ENCODE results near the gene TSC22D2.

DNA sequence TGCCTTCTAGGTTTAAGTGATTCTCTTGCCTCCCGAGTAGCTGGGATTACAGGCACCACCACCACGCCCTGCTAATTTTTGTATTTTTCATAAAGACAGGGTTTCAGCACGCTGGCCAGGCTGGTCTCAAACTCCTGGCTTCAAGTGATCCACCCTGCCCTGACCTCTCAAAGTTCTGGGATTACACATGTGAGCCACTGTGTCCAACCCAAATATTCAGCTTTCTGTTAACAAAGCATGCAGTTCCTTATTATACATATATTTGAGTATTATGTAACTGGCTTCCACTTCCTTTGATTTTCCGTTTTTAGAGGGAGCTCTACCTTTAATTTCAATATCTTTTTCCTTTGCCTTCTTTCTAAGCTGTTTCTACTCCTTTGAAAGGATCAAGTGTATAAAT is 26.1 kb downstream of the TSC22D2 start:
- TF ChIP-seq REST (IDR thresholded peaks at IDR 0.05; ENCODE audit: borderline replicate concordance) (no peak), CTCF (IDR thresholded peaks at IDR 0.05; ENCODE audit: poor library complexity, severe bottlenecking) (no peak), EZH2 (IDR thresholded peaks at IDR 0.05; ENCODE audit: borderline replicate concordance, insufficient read depth, low read length, poor library complexity, severe bottlenecking) (no peak), TAF1 (IDR thresholded peaks at IDR 0.05; ENCODE audit: low read depth) (no peak)
